ENCODE measurements around the gene LY6G5C.

LY6G5C gene

DNA sequence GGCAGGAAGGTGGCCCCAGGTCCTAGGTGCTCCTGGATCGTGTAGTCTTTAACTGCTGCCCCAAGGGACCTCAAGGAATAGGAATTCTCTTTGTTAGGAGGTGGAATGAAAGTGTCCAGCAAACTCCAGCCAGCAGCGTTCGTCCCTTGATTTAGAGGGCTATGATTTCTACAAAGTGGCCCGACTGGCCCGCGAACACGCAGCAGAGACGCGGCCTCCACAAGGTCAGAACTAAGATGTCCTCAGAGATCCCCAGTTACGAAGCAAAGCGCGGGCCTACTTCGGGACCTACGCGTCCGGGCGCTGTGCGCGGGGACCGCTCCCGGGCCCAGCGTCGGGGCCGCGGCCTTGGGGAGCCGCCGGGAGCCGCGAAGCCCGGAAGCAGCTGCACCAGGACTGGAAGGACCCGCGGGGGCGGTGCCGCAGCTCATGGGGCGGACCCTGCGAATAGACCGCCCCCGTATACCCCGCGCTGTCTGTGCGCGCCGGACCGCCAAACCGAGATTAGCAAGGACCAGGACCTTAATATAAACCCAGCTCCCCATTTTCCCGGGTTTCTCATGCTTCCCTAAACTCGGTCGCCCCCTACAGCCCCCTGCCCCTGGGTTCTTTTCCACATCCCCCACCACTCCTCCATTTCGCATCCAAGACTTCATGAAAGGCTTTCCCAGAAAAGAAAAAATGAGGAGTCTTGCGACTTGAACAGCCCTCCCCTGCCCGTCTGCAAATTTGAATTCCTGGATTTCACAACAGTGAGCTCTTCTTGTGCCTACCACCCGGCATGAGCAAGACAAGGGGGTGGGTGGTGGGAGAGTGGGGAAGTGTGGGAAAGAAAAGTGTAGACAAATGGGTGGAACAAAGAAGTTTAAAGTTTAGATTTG is 20.2 kb downstream of the LY6G5C start, which contains the start of gene C6orf47:
TSS of gene C6orf47 (minus strand) at position 398 of the 881 bp plus-strand sequence. CDS start 831 bp downstream, outside the sequence.
- peak; percentile 68 for DNase-seq

DNA sequence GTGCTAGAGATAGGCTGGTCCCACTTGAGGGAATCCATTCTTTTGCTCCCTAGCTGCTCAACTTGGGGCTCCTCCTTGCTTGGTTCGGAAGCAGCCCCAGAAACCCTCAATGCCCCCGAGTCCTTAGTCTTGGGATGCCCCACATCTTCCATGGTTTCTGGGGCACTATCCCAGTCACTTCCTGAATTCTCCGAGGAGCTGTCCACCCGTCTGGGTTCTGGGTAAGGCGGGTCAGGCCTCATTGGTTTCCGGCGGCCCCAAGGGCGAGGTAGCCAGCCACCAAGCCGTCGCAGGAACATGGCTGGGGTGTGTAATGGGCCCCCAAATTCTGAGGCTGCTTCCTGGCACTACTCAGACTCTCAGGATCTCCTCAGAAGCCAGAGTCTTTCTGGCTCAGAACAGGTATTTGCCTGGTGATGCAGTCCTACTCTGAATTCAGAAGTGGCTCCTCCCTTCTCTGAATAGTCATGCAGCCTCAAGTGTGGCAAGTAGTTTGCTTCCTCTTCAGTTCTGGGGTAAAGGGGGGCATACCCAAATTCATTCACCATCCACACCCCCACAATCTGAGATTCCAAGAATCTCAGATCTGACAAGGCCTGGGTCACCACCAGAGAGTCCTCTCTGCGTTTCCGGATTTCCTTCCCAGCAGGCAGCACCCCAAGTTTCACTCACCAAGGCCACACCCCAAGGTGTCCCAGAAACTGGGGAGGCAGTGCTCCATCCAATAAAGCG is 21.1 kb downstream of the LY6G5C start:
- DNase-seq = no peak

DNA sequence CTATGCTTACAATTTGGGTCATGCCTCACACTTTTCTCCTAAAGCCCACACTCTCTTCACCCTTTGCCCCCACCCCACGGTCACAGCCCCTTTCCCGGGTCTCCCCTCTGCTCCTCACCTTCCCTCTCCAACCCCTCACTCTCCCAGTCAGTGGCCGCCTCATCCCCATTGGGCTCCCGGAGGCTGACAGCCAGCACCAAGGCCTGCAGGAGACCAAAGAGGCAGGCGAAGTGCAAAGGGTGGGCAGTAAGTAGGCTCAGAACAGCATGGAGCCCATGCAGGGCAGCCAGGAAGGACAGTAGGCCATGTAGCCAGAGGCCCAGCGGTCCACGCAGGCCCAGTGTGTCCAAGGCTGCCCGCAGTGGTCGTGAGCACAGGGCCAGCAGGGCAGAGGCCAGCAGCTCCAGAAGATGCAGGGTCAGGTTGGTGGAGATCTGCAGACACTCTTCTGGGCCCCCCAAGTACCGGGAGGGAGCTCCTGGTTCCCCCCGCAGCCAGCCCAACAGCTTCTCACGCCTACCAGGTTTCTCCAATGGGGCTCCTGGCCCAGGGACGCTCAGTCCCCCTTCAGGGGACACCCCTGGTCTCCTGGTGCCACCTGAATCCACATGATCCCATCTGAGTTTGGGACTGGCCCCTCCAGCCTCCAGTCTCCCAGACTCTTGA is 21.8 kb downstream of the LY6G5C start:
- DNase-seq = no peak

DNA sequence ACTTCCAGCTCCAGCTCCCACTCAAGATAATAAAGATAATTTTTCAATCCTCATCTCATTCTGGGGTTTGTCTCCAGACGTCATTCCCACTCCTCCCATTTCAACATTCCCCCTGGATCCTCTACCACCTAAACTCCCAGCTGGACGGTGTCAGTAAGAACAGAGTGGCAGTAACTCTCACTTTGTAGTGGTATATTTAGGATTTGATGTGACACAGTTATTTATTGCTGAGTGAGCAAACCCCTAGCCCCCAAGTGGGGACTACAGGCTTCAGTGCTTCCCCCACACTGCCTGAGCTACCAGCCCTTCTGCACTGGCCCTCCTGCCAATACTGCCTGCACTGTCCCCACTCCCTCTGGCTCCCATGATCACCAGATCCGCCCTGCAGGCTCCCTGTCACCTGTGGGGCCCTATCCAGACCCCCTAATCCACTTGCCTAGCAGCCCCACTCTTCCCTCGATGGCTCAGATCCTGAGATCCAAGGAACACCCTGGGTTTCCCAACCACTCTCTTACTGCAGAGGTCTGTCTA is 22.6 kb downstream of the LY6G5C start:
- DNase-seq = no peak

DNA sequence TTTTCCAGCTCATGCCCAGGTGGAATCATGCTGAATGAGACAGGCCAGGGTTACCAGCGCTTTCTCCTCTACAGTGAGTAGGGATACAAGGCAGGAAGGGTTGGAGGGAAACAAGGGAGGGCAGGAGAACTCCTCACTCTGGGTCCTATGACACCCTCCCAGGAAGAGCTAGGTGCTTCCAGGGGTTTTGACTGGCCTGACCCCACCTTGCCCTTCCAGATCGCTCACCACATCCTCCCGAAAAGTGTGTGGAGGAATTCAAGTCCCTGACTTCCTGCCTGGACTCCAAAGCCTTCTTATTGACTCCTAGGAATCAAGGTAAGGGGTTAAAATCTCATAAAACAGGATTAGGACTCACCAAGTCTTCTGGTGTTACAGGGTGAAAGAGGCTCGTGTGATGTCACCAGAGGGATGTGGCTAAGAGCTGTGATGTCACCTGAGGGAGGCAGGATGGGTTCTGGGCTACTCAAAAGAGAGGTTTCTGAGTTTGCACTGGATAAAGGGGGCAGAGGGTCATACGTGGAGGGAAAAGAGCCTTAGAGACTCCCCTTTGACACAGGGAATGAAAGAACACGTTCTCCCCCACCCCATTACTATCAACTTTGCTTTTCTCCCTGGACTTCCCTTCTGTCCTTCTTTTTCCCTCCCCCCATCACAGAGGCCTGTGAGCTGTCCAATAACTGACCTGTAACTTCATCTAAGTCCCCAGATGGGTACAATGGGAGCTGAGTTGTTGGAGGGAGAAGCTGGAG is 23.3 kb downstream of the LY6G5C start:
- DNase-seq = no peak

DNA sequence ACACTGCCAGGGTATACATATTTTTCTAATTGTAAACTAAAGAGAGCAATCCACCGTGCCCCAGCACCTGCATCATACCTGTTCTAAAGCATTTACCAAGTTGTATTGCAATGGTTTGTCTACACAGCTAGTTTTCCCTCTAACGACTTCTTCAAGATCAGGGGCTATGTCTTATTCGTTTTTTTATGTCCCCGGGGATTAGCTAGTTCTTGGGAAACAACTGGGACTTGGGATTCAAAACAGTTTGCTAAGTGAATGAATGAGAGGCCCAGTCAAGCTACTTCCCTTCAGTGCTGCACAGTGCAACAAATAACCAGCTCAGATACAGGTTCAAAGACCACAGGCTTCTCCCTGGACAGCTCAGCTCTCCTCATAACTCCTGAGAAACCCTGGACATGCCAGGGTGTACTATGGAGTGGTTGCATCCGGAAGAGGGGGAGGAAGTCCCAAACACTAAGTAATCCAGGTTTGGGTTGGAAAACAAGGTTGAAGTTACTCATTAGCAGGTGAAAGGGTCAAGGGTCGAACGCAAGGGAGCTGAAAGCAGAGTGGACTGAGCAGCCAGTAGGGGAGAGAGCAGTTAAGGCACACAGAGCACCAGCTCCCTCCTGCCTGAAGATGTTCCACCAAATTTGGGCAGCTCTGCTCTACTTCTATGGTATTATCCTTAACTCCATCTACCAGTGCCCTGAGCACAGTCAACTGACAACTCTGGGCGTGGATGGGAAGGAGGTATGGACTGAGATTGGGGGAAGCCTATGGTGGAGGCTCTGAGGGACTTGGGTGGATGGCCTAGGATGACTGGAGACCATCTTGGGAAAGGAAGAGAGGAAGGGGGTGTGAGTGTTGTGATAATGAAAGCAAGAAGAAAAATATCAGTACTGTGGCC is 25.3 kb downstream of the LY6G5C start, which contains the start of gene APOM:
TSS of gene APOM (plus strand) at position 546 of the 889 bp plus-strand sequence. CDS start at position 619, 73 bp downstream.
- no peak for DNase-seq

DNA sequence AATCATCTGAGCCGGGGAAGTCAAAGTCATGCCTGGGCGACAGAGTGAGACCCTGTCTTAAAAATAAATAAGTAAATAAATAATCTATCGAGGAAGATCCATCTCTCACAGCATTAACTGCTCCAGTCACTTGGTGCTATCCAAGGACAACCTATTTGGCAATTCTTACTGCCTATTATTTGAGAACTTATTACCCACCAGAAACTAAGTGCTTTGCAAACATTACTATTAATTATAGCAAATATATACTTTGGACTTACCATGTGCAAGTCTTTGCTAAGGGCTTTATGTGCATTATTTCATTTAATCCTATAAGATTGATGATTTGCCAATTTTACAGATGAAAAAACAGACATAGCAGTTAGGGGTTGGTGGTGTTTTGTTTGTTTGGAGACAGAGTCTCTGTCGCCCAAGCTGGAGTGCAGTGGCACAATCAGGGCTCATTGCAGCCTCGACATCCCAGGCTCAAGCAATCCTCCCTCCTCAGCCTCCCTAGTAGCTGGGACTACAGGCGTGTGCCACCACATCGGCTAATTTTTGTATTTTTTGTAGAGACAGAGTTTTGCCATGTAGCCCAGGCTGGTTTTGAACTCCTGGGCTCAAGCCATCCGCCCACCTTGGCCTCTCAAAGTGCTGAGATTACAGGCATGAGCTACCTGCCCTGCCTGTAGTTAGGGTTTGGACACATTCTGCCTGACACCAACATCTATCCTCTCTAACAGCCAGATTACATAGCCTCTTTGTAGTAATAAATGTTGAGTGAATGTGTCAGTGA is 26.1 kb downstream of the LY6G5C start:
- DNase-seq = no peak

DNA sequence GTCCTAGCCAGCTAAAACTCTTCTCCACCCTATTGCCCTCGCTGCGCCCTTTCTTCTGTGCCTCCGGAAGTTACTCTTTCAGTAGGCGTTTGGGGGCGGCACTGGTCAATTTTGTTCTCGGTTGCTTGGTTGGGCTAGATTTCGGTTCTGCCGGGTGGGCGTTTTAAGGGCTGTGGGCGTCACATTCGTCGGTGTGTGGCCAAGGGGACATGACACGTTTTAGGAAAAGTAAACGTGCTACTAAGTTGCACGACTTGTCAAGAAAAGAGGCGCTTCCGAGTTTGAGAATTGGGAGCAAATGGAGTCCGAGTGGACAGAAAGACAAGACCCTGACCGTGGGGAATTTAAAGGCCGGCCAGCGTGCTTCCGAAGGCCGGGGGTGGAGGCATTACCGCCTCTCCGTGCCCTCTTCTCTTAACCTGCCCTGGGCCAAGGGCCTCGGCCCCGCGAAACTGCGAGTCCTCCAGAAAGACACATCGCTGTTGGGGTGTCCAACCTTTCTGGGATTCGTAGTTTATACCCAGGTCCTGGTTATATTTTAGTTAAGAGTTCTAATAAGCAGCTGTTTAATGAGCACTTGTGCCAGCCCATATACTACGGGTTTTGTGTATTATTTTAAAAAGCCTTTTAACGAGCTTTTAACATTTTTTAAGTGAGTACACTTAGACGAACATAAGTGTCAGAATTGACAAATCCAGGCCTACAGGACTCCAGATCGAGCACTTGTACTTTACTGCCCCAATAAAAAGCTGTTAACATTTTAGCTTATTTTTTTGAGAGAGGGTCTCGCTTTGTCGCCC is 27.7 kb downstream of the LY6G5C start:
- peak; percentile 80 for DNase-seq

DNA sequence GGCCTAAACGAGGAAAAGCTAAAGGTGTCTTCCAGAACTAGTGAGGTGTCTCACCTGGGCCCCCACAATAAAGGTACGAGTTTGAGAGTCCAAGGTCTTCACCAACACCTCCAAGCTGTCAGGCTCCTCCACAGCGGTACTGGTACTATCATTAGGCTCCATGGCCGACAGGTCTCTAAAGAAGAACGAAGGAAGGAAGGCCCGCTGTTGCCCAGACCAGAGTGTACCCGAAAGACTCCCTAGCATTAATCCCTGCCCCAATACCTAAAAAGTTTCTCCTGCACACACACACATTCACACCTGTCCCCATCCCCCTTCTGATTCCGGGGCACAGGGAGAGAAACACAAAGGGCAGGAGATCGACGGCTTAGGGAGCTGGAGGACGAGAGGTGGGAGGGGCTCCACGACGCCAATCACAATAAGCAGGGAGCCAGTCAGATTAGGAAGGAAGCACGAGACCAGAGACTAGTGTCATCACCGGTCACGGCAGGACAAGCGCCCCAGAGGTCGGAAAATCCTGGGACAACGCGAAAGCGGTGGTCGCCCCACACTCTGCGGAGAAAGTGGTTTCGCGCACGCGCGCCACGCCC is 29.2 kb downstream of the LY6G5C start:
- DNase-seq = no peak

DNA sequence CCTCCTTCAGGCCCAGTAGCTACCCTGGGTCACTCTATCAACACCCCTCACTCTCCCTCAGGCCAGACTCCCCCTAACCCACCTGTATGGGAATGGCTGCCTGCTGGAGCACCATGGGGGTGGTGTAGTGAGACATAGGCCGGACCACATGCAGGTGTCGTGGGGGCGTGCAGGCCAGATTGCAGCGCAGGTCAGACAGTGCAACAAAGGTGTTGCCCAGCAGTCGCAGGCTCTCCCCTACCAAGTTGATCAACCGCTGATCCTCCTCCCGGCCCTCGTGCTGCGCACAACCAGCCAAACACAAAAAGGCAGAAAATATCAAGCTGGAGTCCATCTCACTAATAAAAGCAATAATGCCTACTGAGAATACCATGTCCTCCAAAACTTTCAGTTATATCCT is 35.5 kb downstream of the LY6G5C start:
- DNase-seq = no peak

DNA sequence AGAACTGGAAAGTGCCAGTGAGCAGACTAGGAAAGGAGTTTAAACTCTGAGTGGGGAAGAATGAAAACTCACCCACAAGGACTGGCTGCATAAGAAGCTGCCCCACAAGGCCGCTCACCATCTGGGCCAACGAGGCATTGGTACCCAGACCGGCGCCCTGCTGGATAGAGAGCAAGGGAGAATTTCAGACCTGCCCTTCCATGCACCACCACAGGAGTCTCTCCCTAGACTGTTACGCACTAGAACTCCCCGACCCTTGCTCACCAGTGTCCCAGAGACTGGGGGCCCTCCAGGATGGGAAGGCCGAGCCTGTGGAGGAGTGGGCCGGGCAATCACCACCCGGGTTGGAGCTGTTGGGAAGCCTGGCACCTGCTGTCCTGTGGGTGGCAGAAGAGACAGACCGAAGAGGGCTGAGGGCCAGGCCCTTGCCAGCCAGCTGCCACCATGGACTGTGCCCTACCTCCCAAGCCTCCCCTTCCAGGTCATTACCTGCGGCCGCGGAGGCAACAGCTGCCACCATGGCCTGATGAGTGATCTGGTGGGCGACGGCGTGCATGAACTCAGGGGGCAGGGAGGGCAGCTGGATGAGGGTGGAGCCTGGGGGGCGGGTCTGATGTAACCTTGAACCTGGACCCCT is 36.9 kb downstream of the LY6G5C start:
- DNase-seq = no peak

DNA sequence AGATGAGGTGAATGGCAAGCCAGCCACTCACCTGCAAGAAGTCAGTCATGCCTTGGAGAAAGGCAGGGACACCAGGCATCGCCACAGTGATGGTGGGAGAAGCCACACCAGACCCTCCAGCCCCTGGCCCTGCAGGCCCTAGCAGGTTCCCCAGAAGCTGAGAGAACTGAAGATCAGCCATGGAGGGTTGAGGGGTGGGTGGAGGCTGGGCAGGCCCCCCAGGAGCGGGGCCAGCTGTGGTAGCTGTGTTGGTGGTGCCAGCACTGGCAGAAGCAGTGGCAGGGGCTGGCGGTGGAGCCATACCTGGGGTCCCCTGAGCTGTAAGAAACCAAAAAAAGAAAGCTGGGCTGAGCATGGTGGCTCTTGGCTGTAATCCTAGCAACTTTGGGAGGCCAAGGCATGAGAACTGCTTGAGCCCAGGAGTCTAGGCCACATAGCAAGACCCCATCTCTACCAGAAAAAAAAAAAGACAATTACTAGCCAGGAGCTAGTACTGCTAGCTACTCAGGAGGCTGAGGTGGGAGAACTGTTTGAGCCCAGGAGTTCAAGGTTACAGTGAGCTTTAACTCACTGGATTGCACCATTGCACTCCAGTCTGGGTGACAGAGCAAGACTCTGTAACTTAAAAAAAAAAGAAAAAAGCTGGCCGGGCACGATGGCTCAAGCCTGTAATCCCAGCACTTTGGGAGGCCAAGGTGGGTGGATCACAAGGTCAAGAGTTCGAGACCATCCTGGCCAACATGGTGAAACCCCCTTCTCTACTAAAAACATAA is 37.9 kb downstream of the LY6G5C start:
- DNase-seq = no peak

DNA sequence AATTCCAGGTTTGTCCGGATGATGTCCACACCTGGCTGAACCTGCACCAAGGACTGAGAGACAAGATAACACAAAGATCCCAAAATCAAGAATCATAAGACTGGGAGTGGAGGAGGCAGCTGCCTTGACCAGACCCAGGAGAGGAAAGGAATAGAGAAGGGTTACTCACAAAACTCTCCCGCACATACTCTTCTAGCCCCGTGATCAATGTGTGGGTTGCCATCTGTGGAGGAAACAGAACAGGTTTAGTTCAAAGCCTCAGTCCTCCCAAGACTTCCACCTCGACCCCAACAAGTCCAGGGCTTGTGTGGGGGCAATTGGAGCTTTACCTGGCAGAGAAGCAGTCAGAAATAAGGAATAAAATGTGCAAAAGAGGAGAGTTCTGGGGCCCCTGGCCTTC is 39.5 kb downstream of the LY6G5C start:
- DNase-seq = no peak

DNA sequence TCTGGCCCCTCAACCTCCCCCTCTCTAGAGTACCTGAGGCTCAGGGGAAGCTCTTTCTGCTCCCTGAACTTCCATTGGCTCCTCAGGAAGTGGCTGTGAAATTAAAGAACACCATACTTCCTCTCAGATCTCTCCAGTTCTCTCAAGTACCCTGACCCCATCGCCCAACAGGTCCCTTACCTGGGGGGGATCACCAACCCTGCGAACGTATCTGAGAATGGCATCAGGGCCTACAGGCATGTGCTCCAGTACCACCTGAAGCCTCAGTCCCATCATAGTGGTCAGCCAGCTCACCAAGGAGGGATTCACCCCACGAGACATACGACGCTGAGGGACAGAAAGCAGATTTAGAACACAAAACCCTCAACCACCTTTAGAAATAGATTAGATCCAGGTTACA is 40.3 kb downstream of the LY6G5C start:
- DNase-seq = no peak

DNA sequence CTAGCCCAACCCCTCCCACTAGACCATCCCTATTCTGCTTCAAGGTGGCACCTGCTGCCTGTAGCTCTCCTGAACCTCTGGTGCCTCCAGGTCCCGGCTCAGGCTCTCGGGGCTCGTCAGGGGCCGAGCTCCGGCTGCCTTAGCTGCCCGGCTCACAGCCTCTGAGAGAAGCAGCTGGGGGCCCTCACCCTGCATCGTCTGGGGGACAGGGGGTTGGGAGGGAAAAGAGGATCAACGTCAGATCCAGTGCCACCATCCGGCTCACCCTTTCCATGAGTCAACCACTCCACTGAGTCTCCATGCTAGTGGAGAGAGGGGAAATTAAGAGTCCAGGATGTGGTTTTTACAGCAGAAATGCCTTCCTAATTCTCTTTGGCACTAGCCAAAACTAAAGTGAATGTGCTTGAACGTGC is 41.4 kb downstream of the LY6G5C start:
- DNase-seq = no peak

DNA sequence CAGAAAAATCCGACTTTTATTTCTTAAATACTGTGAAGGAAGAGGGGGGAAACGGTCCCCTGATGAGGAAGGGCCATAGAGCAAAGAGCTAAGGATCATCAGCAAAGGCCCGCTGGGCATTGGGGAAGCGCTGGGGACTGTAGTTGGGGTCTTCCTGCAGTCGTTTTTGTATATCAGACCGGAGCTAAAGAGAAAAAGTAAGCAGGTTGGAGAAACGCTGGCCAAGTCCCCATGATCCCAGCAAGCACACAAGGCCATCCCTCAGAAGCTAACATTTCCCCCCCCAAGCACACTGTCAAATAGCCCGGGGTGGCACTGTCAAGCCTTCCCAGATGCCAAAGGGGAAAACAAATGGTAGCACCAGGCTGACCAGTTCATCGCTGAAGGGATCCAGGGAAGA is 41.8 kb downstream of the LY6G5C start:
- no peak for DNase-seq

DNA sequence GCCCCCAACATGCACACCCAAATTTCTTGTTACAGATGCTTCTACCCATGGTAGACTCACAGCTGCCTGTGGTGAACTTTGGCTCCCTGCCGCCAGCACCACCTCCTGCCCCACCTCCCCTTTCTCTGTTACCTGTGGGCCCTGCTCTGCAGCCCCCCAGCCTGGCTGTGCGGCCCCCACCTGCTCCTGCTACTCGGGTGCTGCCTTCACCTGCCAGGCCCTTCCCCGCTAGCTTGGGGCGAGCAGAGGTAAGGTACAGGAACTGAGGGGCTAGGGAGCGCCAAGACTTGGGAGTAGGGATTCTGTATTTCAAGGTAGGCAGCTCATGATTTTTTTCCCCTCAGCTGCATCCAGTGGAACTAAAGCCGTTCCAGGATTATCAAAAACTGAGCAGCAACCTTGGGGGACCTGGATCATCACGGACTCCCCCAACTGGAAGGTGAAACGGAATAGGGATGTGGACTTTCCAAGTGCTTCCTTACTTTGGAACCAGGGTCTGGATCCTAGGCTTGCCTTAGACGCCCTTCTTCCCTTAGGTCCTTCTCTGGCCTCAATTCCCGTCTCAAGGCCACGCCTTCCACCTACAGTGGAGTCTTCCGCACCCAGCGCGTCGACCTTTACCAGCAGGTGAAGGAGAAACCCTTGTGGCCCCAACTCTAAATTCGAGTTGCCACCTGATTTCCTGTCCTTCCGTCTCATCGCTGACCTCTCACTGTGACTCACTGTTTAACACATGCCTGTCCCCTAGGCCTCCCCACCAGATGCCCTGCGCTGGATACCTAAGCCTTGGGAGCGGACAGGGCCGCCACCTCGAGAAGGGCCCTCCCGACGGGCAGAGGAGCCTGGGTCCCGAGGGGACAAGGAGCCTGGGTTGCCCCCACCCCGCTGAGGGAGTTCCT is 43.9 kb downstream of the LY6G5C start:
- no peak for DNase-seq
